Caco-2 (cell line): ENCODE measurements around the gene NOL11. TPM values are rescaled to one million over a fixed set of nuclear protein-coding genes. Genes with fewer than 3 reads are reported as not detected.

Experiments
- BruUV-seq: library from RNA; stranded (reverse); fragments of 400-500 nt; replicated peaks from 2 replicates; lab custom pipeline; 2021; lab: Mats Ljungman, UMichigan
- CTCF ChIA-PET: fragments of 300-600 bp; sonication (Branson Sonifier 250); formaldehyde crosslinking; loops from one replicate; lab custom pipeline; 2022; ENCODE audit warnings: antibody characterized with exemption; lab: Charles Lee
- POLR2A ChIA-PET: fragments of 300-600 bp; sonication (Branson Sonifier 250); formaldehyde crosslinking; loops from one replicate; lab custom pipeline; 2022; ENCODE audit warnings: antibody characterized with exemption; lab: Charles Lee
- DNase-seq, 2 experiments: peaks; one replicate each; pipeline versions ENCODE4 v3.0.0 to v3.0.0-alpha.2; 2020 to 2022
- H3K27me3 ChIP-seq: replicated peaks from 2 replicates; pipeline ENCODE4 v1.6.0; 2011; ENCODE audit warnings: low read length; ENCODE audit not compliant: control insufficient read depth, insufficient read depth
- H3K36me3 ChIP-seq: 2 replicates; pipeline ENCODE4 v1.5.1; 2011; ENCODE audit warnings: low read length; ENCODE audit not compliant: control insufficient read depth, insufficient read depth
- H3K4me1 ChIP-seq: fragments of 250-450 bp; sonication (Bioruptor Pico); 2 replicates; pipeline ENCODE4 v1.5.1; 2020; ENCODE audit warnings: mild to moderate bottlenecking
- H3K4me3 ChIP-seq: 2 replicates; pipeline ENCODE4 v1.5.1; 2011; ENCODE audit warnings: low read depth, mild to moderate bottlenecking, control low read depth, low read length
- H3K9me3 ChIP-seq: fragments of 250-450 bp; sonication (Bioruptor Pico); 2 replicates; pipeline ENCODE4 v1.5.1; 2020; ENCODE audit warnings: mild to moderate bottlenecking, moderate library complexity
- H3K27ac Mint-ChIP-seq: one replicate; pipeline ENCODE4 v1.8.0; 2022; ENCODE audit warnings: mixed read lengths; ENCODE audit not compliant: unreplicated experiment
- H3K27me3 Mint-ChIP-seq: one replicate; pipeline ENCODE4 v1.8.0; 2022; ENCODE audit warnings: mixed read lengths; ENCODE audit not compliant: insufficient read depth, unreplicated experiment
- H3K36me3 Mint-ChIP-seq: one replicate; pipeline ENCODE4 v1.8.0; 2022; ENCODE audit warnings: mild to moderate bottlenecking, mixed read lengths; ENCODE audit not compliant: insufficient read depth, unreplicated experiment
- H3K4me1 Mint-ChIP-seq: one replicate; pipeline ENCODE4 v1.8.0; 2022; ENCODE audit warnings: low read depth, mixed read lengths; ENCODE audit not compliant: unreplicated experiment
- H3K4me3 Mint-ChIP-seq: one replicate; pipeline ENCODE4 v1.8.0; 2022; ENCODE audit warnings: mild to moderate bottlenecking, moderate library complexity, mixed read lengths; ENCODE audit not compliant: unreplicated experiment
- H3K9me3 Mint-ChIP-seq: one replicate; pipeline ENCODE4 v1.8.0; 2022; ENCODE audit warnings: mixed read lengths; ENCODE audit not compliant: unreplicated experiment
- CTCF ChIP-seq, 2 experiments: fragments of 200-600 bp in 1 of 2; IDR thresholded peaks; 1 replicate in 1 of 2; 2 replicates in 1 of 2; pipeline versions ENCODE4 v1.5.1 to v1.8.0; 2011 to 2022; ENCODE audit warnings: antibody characterized with exemption in 1 of 2, control low read depth in 1 of 2, inconsistent platforms in 1 of 2, low read depth in 1 of 2, low read length in 1 of 2, mild to moderate bottlenecking in 1 of 2, moderate library complexity in 1 of 2; ENCODE audit not compliant: insufficient read depth in 1 of 2, severe bottlenecking in 1 of 2, unreplicated experiment in 1 of 2
- intact Hi-C: fragments of 100-400 bp; cut with micrococcal nuclease; formaldehyde crosslinking; loops from one replicate; pipeline ENCODE4 v1.10.0; 2022; ENCODE audit not compliant: unreplicated experiment
- total RNA-seq: library from RNA; stranded (reverse); gene quantifications from 2 replicates; pipeline ENCODE4 v1.2.3, GENCODE V29; 2022

The NOL11 gene
- total RNA-seq, 1 experiment from 2014 or later = 73.6 TPM

DNA sequence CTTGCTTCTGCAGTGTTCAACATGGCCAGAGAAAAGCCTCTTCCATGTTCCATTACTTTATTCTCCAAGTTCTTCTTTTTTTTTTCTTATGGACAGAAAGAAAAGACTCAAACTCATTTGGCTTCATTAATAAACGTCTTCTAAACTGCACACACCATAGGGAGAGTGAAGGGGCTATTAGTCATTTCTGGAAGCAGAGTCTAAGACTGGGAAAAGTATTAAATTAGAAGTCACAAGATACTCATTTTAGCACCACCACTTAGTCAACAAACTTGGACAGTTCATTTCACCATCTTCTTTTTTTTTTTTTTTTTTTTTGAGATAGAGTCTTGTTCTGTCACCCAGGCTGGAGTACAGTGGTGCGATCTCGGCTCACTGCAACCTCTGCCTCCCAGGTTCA lies 52.8 kb downstream of the NOL11 start:
- Histone ChIP-seq H3K4me1 (no peaks in the 10 kb centered on the region), H3K4me3 (no peak overlapping the region), H3K9me3 (no peaks in the 10 kb centered on the region), H3K36me3 (no peaks in the 10 kb centered on the region), H3K27me3 (no peaks in the 10 kb centered on the region)
- no TSS peak for BruUV-seq
- DNase-seq = no peak
- ChIA-PET CTCF (no interaction called here), POLR2A (no interaction called here)
- H3K4me1 Mint-ChIP-seq = no peaks in the 10 kb centered on the region
- intact Hi-C loops = no loop called here
- no peak overlapping the region for H3K4me3 Mint-ChIP-seq
- H3K9me3 Mint-ChIP-seq = no peaks in the 10 kb centered on the region
- H3K27me3 Mint-ChIP-seq = peaks cover 2% of the 10 kb centered on the region
- H3K27ac Mint-ChIP-seq = no peak overlapping the region
- TF ChIP-seq CTCF (IDR thresholded peaks at IDR 0.05; ENCODE audit: insufficient read depth in 1 of 2, low read depth in 1 of 2, low read length in 1 of 2, severe bottlenecking in 1 of 2, unreplicated experiment in 1 of 2) = no peak
- H3K36me3 Mint-ChIP-seq = no peaks in the 10 kb centered on the region

DNA sequence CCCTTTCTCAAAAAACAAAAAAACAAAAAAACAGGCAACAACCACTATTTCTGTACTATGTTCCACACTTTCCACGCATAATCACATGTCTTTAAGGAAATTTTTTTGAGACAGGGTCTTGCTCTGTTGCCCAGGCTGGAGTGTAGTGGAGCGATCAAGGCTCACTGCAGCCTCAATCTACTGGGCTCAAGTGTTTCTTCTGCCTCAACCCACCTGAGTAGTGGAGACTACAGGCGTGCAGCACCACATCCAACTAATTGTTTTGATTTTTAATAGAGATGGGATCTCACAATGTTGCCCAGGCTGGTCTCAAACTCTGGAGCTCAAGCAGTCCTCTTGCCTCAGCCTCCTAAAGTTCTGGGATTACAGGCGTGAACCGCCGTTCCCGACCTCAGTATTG lies 54.9 kb downstream of the NOL11 start:
- no peaks in the 10 kb centered on the region for H3K36me3 ChIP-seq
- Mint-ChIP-seq H3K36me3 (no peaks in the 10 kb centered on the region), H3K4me1 (no peaks in the 10 kb centered on the region), H3K9me3 (no peaks in the 10 kb centered on the region), H3K4me3 (no peak overlapping the region), H3K27ac (no peak overlapping the region), H3K27me3 (peaks cover 2% of the 10 kb centered on the region)
- H3K4me3 ChIP-seq = no peak overlapping the region
- no peaks in the 10 kb centered on the region for H3K9me3 ChIP-seq
- BruUV-seq = no TSS peak
- POLR2A ChIA-PET = no interaction called here
- no peak for TF ChIP-seq CTCF (IDR thresholded peaks at IDR 0.05; ENCODE audit: insufficient read depth in 1 of 2, low read depth in 1 of 2, low read length in 1 of 2, severe bottlenecking in 1 of 2, unreplicated experiment in 1 of 2)
- CTCF ChIA-PET = no interaction called here
- intact Hi-C loops = no loop called here
- no peaks in the 10 kb centered on the region for H3K27me3 ChIP-seq
- no peak for DNase-seq
- H3K4me1 ChIP-seq = no peaks in the 10 kb centered on the region

DNA sequence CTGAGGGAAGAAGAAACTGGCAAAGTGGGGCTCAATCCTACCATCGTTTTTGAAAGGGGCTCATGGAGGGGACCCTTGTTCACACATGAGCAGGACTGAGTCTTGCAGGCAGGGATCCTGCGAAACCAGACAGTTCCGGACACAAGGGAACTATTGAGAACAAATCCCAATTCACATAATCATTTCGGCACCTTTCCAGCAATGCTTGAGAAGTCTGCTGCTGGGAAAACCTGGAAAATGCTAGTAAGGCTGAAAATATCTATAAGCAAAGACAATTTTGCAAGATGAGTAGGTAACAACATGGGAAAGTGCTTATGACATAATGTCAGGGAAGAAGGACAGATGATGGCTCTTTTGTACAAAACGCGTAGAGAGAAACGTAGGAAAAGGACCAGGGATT lies 55.5 kb downstream of the NOL11 start:
- Histone ChIP-seq H3K9me3 (no peaks in the 10 kb centered on the region), H3K4me3 (no peak overlapping the region), H3K27me3 (no peaks in the 10 kb centered on the region), H3K36me3 (no peaks in the 10 kb centered on the region), H3K4me1 (no peaks in the 10 kb centered on the region)
- intact Hi-C loops = no loop called here
- CTCF ChIA-PET = no interaction called here
- H3K4me1 Mint-ChIP-seq = no peaks in the 10 kb centered on the region
- no peak overlapping the region for H3K4me3 Mint-ChIP-seq
- H3K9me3 Mint-ChIP-seq = no peaks in the 10 kb centered on the region
- peaks cover 2% of the 10 kb centered on the region for H3K27me3 Mint-ChIP-seq
- no peaks in the 10 kb centered on the region for H3K36me3 Mint-ChIP-seq
- no peak for TF ChIP-seq CTCF (IDR thresholded peaks at IDR 0.05; ENCODE audit: insufficient read depth in 1 of 2, low read depth in 1 of 2, low read length in 1 of 2, severe bottlenecking in 1 of 2, unreplicated experiment in 1 of 2)
- no peak overlapping the region for H3K27ac Mint-ChIP-seq
- no TSS peak for BruUV-seq
- no peak for DNase-seq
- POLR2A ChIA-PET = no interaction called here
